Measurements from ENCODE around the gene SLC16A1. TPM values are rescaled to one million over a fixed set of nuclear protein-coding genes. Genes with fewer than 3 reads are reported as not detected.

The SLC16A1 gene
- polyA plus RNA-seq, 1 experiment, result 78.7 TPM

GRCh38 chr1:112881742-112882127, 74.3 kb downstream of the SLC16A1 start:
- TF ChIP-seq CTCF (IDR thresholded peaks at IDR 0.05; ENCODE audit: low read depth, low read length), result no peak
- Histone ChIP-seq H3K27me3 (ENCODE audit: control insufficient read depth, insufficient read depth, low read length) (no peaks in the 10 kb centered on the region), H3K27ac (ENCODE audit: low read depth, low read length) (no peak overlapping the region), H3K4me3 (ENCODE audit: low read depth, low read length) (no peak overlapping the region), H3K9me3 (ENCODE audit: control insufficient read depth, insufficient read depth, low read length) (no peaks in the 10 kb centered on the region)
- POLR2A ChIA-PET, result interaction anchor here (0.6 to 1.0 kb wide), 3 partner anchors 92 to 161 kb away, joined by 3 to 11 read pairs (median 5); no protein-coding TSS in a partner anchor
- CTCF ChIA-PET, result interaction anchor here (0.7 to 8.7 kb wide), 18 partner anchors 10 to 489 kb away, joined by 3 to 129 read pairs (median 4); partner anchors contain the start of genes LRIG2 and PPM1J
- no peak for DNase-seq (ENCODE audit: low read depth, low spot score)

- ChIA-PET POLR2A (no interaction called here), CTCF (interaction anchor here (0.8 to 8.7 kb wide), 15 partner anchors 9 to 193 kb away, joined by 3 to 129 read pairs (median 5); partner anchors contain the start of genes LRIG2 and SLC16A1)
- Histone ChIP-seq H3K27me3 (ENCODE audit: control insufficient read depth, insufficient read depth, low read length) (no peaks in the 10 kb centered on the region), H3K27ac (ENCODE audit: low read depth, low read length) (no peak overlapping the region), H3K4me3 (ENCODE audit: low read depth, low read length) (no peak overlapping the region), H3K9me3 (ENCODE audit: control insufficient read depth, insufficient read depth, low read length) (no peaks in the 10 kb centered on the region)
- no peak for DNase-seq (ENCODE audit: low read depth, low spot score)
- no peak for TF ChIP-seq CTCF (IDR thresholded peaks at IDR 0.05; ENCODE audit: low read depth, low read length)
These were observed 76.2 kb downstream of the SLC16A1 start for GRCh38 chr1:112879834-112880233.

GRCh38 chr1:112878321-112878720, 77.7 kb downstream of the SLC16A1 start:
- no peak for TF ChIP-seq CTCF (IDR thresholded peaks at IDR 0.05; ENCODE audit: low read depth, low read length)
- CTCF ChIA-PET, result interaction anchor here (1.1 to 8.7 kb wide), 3 partner anchors 160 to 194 kb away, joined by 5 to 129 read pairs (median 52); partner anchors contain the start of gene LRIG2

GRCh38 chr1:112877750-112878149, 78.2 kb downstream of the SLC16A1 start:
- no peak for TF ChIP-seq CTCF (IDR thresholded peaks at IDR 0.05; ENCODE audit: low read depth, low read length)
- POLR2A ChIA-PET, result interaction anchor here (0.6 to 2.2 kb wide), 2 partner anchors 80 to 298 kb away, joined by 3 to 5 read pairs; no protein-coding TSS in a partner anchor
- H3K27me3 ChIP-seq (ENCODE audit: control insufficient read depth, insufficient read depth, low read length), result no peaks in the 10 kb centered on the region
- no peak overlapping the region for H3K27ac ChIP-seq (ENCODE audit: low read depth, low read length)
- DNase-seq (ENCODE audit: low read depth, low spot score), result no peak
- H3K4me3 ChIP-seq (ENCODE audit: low read depth, low read length), result no peak overlapping the region
- no peaks in the 10 kb centered on the region for H3K9me3 ChIP-seq (ENCODE audit: control insufficient read depth, insufficient read depth, low read length)
- CTCF ChIA-PET, result interaction anchor here (1.1 to 8.7 kb wide), 3 partner anchors 159 to 195 kb away, joined by 5 to 129 read pairs (median 52); partner anchors contain the start of gene LRIG2

More at GRCh38 chr1:112878321-112878720, 77.7 kb downstream of the SLC16A1 start:
- DNase-seq (ENCODE audit: low read depth, low spot score), result no peak
- POLR2A ChIA-PET, result interaction anchor here (2.2 kb wide), 1 partner anchor 79 kb away, joined by 5 read pairs; no protein-coding TSS in a partner anchor
- H3K4me3 ChIP-seq (ENCODE audit: low read depth, low read length), result no peak overlapping the region
- no peaks in the 10 kb centered on the region for H3K27me3 ChIP-seq (ENCODE audit: control insufficient read depth, insufficient read depth, low read length)
- no peak overlapping the region for H3K27ac ChIP-seq (ENCODE audit: low read depth, low read length)
- H3K9me3 ChIP-seq (ENCODE audit: control insufficient read depth, insufficient read depth, low read length), result no peaks in the 10 kb centered on the region

- TF ChIP-seq CTCF (IDR thresholded peaks at IDR 0.05; ENCODE audit: low read depth, low read length), result no peak
- CTCF ChIA-PET, result interaction anchor here (0.7 to 8.7 kb wide), 6 partner anchors 80 to 490 kb away, joined by 3 to 129 read pairs (median 5); partner anchors contain the start of genes LRIG2 and SLC16A1
- DNase-seq (ENCODE audit: low read depth, low spot score), result no peak
- POLR2A ChIA-PET, result no interaction called here
- Histone ChIP-seq H3K27ac (ENCODE audit: low read depth, low read length) (no peak overlapping the region), H3K9me3 (ENCODE audit: control insufficient read depth, insufficient read depth, low read length) (no peaks in the 10 kb centered on the region), H3K4me3 (ENCODE audit: low read depth, low read length) (no peak overlapping the region), H3K27me3 (ENCODE audit: control insufficient read depth, insufficient read depth, low read length) (no peaks in the 10 kb centered on the region)
These were observed 79.7 kb downstream of the SLC16A1 start for GRCh38 chr1:112876315-112876714.

Measured in AG04450 (cell line).